Effector memory CD4-positive, alpha-beta T cell (primary cell): ENCODE results near the gene MYLK4.

Experiments
- DNase-seq, 3 donors: peaks; one replicate each; pipeline ENCODE4 v3.0.0-alpha.2; 2020
- H3K27ac ChIP-seq: 2 replicates; pipeline ENCODE4 v1.7.0; 2013; ENCODE audit warnings: mild to moderate bottlenecking, low read length, moderate library complexity; ENCODE audit not compliant: insufficient read depth, poor library complexity, severe bottlenecking
- H3K27me3 ChIP-seq: replicated peaks from 2 replicates; pipeline ENCODE4 v1.7.0; 2013; ENCODE audit warnings: mild to moderate bottlenecking, low read length; ENCODE audit not compliant: insufficient read depth, control insufficient read depth, poor library complexity, severe bottlenecking
- H3K36me3 ChIP-seq: 2 replicates; pipeline ENCODE4 v1.7.0; 2013; ENCODE audit warnings: mild to moderate bottlenecking, low read length, moderate library complexity; ENCODE audit not compliant: control insufficient read depth, insufficient read depth
- H3K4me1 ChIP-seq: 2 replicates; pipeline ENCODE4 v1.7.0; 2013; ENCODE audit warnings: low read length, mild to moderate bottlenecking; ENCODE audit not compliant: control insufficient read depth, insufficient read depth, poor library complexity, severe bottlenecking
- H3K4me3 ChIP-seq: 2 replicates; pipeline ENCODE4 v1.7.0; 2013; ENCODE audit warnings: low read length, low read depth, mild to moderate bottlenecking; ENCODE audit not compliant: insufficient read depth, poor library complexity, severe bottlenecking
- H3K9me3 ChIP-seq: 2 replicates; pipeline ENCODE4 v1.7.0; 2013; ENCODE audit warnings: mild to moderate bottlenecking, low read length, moderate library complexity; ENCODE audit not compliant: control insufficient read depth

MYLK4 gene

DNA sequence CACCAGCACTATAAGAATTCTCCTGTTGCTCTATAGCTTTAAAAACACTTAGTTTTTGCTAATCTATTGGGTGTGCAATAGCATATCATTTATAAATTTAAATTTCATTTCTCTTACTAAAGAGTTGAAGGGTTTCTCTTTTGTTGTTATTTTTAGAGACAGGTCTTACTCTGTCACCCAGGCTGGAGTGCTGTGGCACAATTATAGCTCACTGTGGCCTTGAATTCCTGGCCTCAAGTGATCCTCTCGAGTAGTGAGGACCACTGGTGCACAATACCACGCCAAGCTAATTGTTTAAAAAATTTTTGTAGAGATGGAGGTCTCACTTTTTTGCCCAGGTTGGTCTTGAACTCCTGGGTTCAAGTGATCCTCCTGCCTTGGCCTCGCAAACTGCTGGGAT, 8.3 kb upstream of the MYLK4 start:
- DNase-seq: no peak
- Histone ChIP-seq H3K4me3 (no peak overlapping the region), H3K27me3 (no peaks in the 10 kb centered on the region), H3K27ac (no peak overlapping the region), H3K4me1 (no peaks in the 10 kb centered on the region), H3K9me3 (no peaks in the 10 kb centered on the region), H3K36me3 (no peaks in the 10 kb centered on the region)

- H3K4me3 ChIP-seq: no peak overlapping the region
- no peaks in the 10 kb centered on the region for H3K9me3 ChIP-seq
- DNase-seq: no peak
- no peaks in the 10 kb centered on the region for H3K4me1 ChIP-seq
- H3K27me3 ChIP-seq: no peaks in the 10 kb centered on the region
- H3K27ac ChIP-seq: no peak overlapping the region
- no peaks in the 10 kb centered on the region for H3K36me3 ChIP-seq
These were observed 6.0 kb upstream of the MYLK4 start for GRCh38 chr6:2756687-2757224.

DNA sequence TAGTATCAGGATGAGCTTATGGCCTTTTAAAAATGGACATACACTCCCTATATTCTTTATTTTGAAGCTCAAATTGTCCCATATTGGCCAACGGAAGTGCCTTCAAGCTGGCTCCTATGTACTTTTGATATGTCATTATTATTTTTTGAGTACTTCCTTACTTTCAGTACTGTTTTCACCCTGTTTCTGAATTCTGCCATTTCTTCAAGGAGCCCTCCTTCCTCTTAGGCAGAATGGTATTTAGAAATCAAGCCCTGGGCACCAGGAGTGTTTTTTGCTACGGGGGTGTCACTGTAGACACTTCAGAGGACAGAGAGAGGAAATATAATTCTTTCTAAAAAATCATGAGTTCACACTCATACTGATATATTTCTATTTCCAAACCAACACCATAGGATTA, 5.5 kb upstream of the MYLK4 start:
- Histone ChIP-seq H3K27ac (no peak overlapping the region), H3K9me3 (no peaks in the 10 kb centered on the region)

DNA sequence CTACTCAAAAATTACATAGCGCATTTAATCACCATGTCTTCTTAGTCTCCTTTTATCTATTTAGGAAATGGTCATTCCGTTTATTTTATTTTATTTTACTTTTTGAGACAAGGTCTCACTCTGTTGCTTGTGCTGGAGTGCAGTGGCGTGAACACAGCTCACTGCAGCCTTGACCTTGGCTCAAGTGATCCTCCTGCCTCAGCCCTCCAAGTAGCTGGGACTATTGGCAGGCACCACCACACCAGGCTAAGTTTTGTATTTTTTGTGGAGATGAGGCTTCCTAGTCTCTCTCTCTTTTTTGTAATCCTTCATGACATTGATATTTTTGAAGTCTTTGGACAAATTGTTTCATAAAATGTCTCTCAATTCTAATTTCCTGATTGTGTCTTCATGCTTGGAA, 4.7 kb upstream of the MYLK4 start:
- Histone ChIP-seq H3K4me3 (no peak overlapping the region), H3K4me1 (no peaks in the 10 kb centered on the region), H3K27ac (no peak overlapping the region), H3K27me3 (no peaks in the 10 kb centered on the region), H3K9me3 (no peaks in the 10 kb centered on the region), H3K36me3 (no peaks in the 10 kb centered on the region)
- DNase-seq: no peak

More for the DNA sequence above, 5.5 kb upstream of the MYLK4 start:
- DNase-seq: no peak
- no peaks in the 10 kb centered on the region for H3K36me3 ChIP-seq
- no peaks in the 10 kb centered on the region for H3K4me1 ChIP-seq
- no peak overlapping the region for H3K4me3 ChIP-seq
- H3K27me3 ChIP-seq: no peaks in the 10 kb centered on the region

- H3K4me3 ChIP-seq: no peak overlapping the region
- no peaks in the 10 kb centered on the region for H3K27me3 ChIP-seq
- no peaks in the 10 kb centered on the region for H3K36me3 ChIP-seq
- H3K4me1 ChIP-seq: no peaks in the 10 kb centered on the region
- H3K9me3 ChIP-seq: no peaks in the 10 kb centered on the region
- H3K27ac ChIP-seq: no peak overlapping the region
- no peak for DNase-seq
These were observed 4.2 kb upstream of the MYLK4 start for GRCh38 chr6:2754911-2755310.

DNA sequence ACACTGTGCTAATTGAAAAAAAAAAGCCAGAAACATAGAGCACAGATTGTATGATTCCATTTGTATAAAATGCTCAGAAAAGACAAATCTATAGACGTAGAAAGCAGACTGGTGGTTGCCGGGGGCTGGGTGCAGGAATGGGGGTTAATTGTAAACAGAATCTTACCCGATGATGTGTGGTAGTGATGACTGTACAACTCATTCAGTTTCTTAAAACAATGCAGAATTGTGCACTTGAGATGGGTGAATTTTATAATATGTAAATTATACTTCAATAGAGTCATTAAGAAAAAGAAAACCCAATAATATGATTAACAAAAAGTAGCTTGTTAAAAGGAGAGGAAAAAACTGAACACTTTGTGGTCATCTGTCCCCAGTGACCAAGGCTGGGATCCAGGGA, 3.7 kb upstream of the MYLK4 start:
- Histone ChIP-seq H3K4me1 (no peaks in the 10 kb centered on the region), H3K36me3 (no peaks in the 10 kb centered on the region), H3K27me3 (no peaks in the 10 kb centered on the region), H3K4me3 (no peak overlapping the region), H3K27ac (no peak overlapping the region), H3K9me3 (no peaks in the 10 kb centered on the region)
- DNase-seq: no peak

- Histone ChIP-seq H3K27me3 (no peaks in the 10 kb centered on the region), H3K27ac (no peak overlapping the region), H3K4me3 (no peak overlapping the region), H3K4me1 (no peaks in the 10 kb centered on the region), H3K9me3 (no peaks in the 10 kb centered on the region), H3K36me3 (no peaks in the 10 kb centered on the region)
- no peak for DNase-seq
These were observed 3.0 kb upstream of the MYLK4 start for GRCh38 chr6:2753743-2754142.

- H3K36me3 ChIP-seq: no peaks in the 10 kb centered on the region
- no peaks in the 10 kb centered on the region for H3K4me1 ChIP-seq
- no peak for DNase-seq
- no peak overlapping the region for H3K4me3 ChIP-seq
- no peaks in the 10 kb centered on the region for H3K27me3 ChIP-seq
- no peaks in the 10 kb centered on the region for H3K9me3 ChIP-seq
- H3K27ac ChIP-seq: no peak overlapping the region
These were observed 2.4 kb upstream of the MYLK4 start for GRCh38 chr6:2753110-2753489.

- Histone ChIP-seq H3K27ac (no peak overlapping the region), H3K36me3 (no peaks in the 10 kb centered on the region), H3K4me3 (no peak overlapping the region), H3K4me1 (no peaks in the 10 kb centered on the region), H3K9me3 (no peaks in the 10 kb centered on the region), H3K27me3 (no peaks in the 10 kb centered on the region)
- no peak for DNase-seq
These were observed 1.9 kb upstream of the MYLK4 start for GRCh38 chr6:2752477-2753109.

- no peak for DNase-seq
- Histone ChIP-seq H3K36me3 (no peaks in the 10 kb centered on the region), H3K9me3 (no peaks in the 10 kb centered on the region), H3K27me3 (no peaks in the 10 kb centered on the region), H3K4me3 (no peak overlapping the region), H3K4me1 (no peaks in the 10 kb centered on the region), H3K27ac (no peak overlapping the region)
These were observed 1.1 kb upstream of the MYLK4 start for GRCh38 chr6:2751871-2752270.
